Activated CD4-positive, alpha-beta T cell treated with anti-CD3 and anti-CD28 coated beads, Interleukin-2, amount 10 ng/mL, durations not matched to agents 7 days and 5 days (primary cell): Measurements from ENCODE around the gene SDSL. TPM values are rescaled to one million over a fixed set of nuclear protein-coding genes. Genes with fewer than 3 reads are reported as not detected.

ENCODE experiments used
- CTCF ChIA-PET: fragments of 350-600 bp; sonication (Branson Sonifier 250); formaldehyde crosslinking; loops from one replicate; lab custom pipeline; 2021; ENCODE audit warnings: antibody characterized with exemption; lab: Charles Lee
- POLR2A ChIA-PET: fragments of 350-600 bp; sonication (Branson Sonifier 250); formaldehyde crosslinking; loops from one replicate; lab custom pipeline; 2021; ENCODE audit warnings: antibody characterized with exemption; lab: Charles Lee
- DNase-seq: peaks from one replicate; pipeline ENCODE4 v3.0.0-alpha.2; 2020
- H3K27ac Mint-ChIP-seq: one replicate; pipeline ENCODE4 v1.8.0; 2021; ENCODE audit warnings: mild to moderate bottlenecking, moderate library complexity, mixed read lengths
- H3K27me3 Mint-ChIP-seq: one replicate; pipeline ENCODE4 v1.8.0; 2021; ENCODE audit warnings: mixed read lengths
- H3K36me3 Mint-ChIP-seq: one replicate; pipeline ENCODE4 v1.8.0; 2021; ENCODE audit warnings: low read depth, mixed read lengths
- H3K4me1 Mint-ChIP-seq: one replicate; pipeline ENCODE4 v1.8.0; 2021; ENCODE audit warnings: mixed read lengths
- H3K4me3 Mint-ChIP-seq: one replicate; pipeline ENCODE4 v1.8.0; 2021; ENCODE audit warnings: mild to moderate bottlenecking, moderate library complexity, mixed read lengths
- H3K9me3 Mint-ChIP-seq: one replicate; pipeline ENCODE4 v1.8.0; 2021; ENCODE audit warnings: mixed read lengths
- total RNA-seq, 2 experiments: library from RNA; stranded (reverse); gene quantifications; one replicate each; pipeline ENCODE4 v1.2.3, GENCODE V29; 2021

SDSL gene
- total RNA-seq, 2 experiments from 2014 or later = 3.6 to 4.5 TPM

- POLR2A ChIA-PET = no interaction called here
- no peak overlapping the region for H3K27ac Mint-ChIP-seq
These were observed 22.7 kb upstream of the SDSL start for GRCh38 chr12:113399490-113399889.

GRCh38 chr12:113400362-113400761 lies 21.8 kb upstream of the SDSL start:
- Mint-ChIP-seq H3K36me3 (no peaks in the 10 kb centered on the region), H3K4me3 (no peak overlapping the region), H3K27ac (no peak overlapping the region), H3K27me3 (peaks cover 3% of the 10 kb centered on the region), H3K9me3 (no peaks in the 10 kb centered on the region), H3K4me1 (no peaks in the 10 kb centered on the region)
- DNase-seq = no peak
- ChIA-PET CTCF (no interaction called here), POLR2A (no interaction called here)

More at GRCh38 chr12:113399490-113399889, 22.7 kb upstream of the SDSL start:
- CTCF ChIA-PET = no interaction called here
- DNase-seq = no peak
- peaks cover 2% of the 10 kb centered on the region for H3K27me3 Mint-ChIP-seq
- no peaks in the 10 kb centered on the region for H3K9me3 Mint-ChIP-seq
- no peak overlapping the region for H3K4me3 Mint-ChIP-seq
- H3K4me1 Mint-ChIP-seq = no peaks in the 10 kb centered on the region
- no peaks in the 10 kb centered on the region for H3K36me3 Mint-ChIP-seq

GRCh38 chr12:113401066-113402000 lies 20.8 kb upstream of the SDSL start:
- no peak overlapping the region for H3K27ac Mint-ChIP-seq
- DNase-seq = no peak
- no peak overlapping the region for H3K4me3 Mint-ChIP-seq
- H3K9me3 Mint-ChIP-seq = no peaks in the 10 kb centered on the region
- CTCF ChIA-PET = interaction anchor here (0.6 to 1.4 kb wide), 2 partner anchors 13 to 150 kb away, joined by 3 to 4 read pairs; no protein-coding TSS in a partner anchor
- POLR2A ChIA-PET = no interaction called here
- no peaks in the 10 kb centered on the region for H3K4me1 Mint-ChIP-seq
- H3K36me3 Mint-ChIP-seq = no peaks in the 10 kb centered on the region
- H3K27me3 Mint-ChIP-seq = peaks cover 7% of the 10 kb centered on the region

GRCh38 chr12:113402586-113403260 lies 19.5 kb upstream of the SDSL start:
- peaks cover 10% of the 10 kb centered on the region for H3K27me3 Mint-ChIP-seq
- no peaks in the 10 kb centered on the region for H3K36me3 Mint-ChIP-seq
- ChIA-PET POLR2A (no interaction called here), CTCF (interaction anchor here (1.4 kb wide), 1 partner anchor 15 kb away, joined by 4 read pairs; no protein-coding TSS in a partner anchor)
- H3K4me1 Mint-ChIP-seq = no peaks in the 10 kb centered on the region
- no peak overlapping the region for H3K4me3 Mint-ChIP-seq
- H3K9me3 Mint-ChIP-seq = no peaks in the 10 kb centered on the region
- DNase-seq = no peak
- no peak overlapping the region for H3K27ac Mint-ChIP-seq

- CTCF ChIA-PET = interaction anchor here (1.1 kb wide), 1 partner anchor 22 kb away, joined by 4 read pairs; no protein-coding TSS in a partner anchor
- no peaks in the 10 kb centered on the region for H3K9me3 Mint-ChIP-seq
- no peak within 1 kb of the TSS for H3K4me3 Mint-ChIP-seq
- no peak for DNase-seq
- POLR2A ChIA-PET = no interaction called here
- H3K36me3 Mint-ChIP-seq = no peaks in the 10 kb centered on the region
- peaks cover 10% of the 10 kb centered on the region for H3K27me3 Mint-ChIP-seq
- H3K27ac Mint-ChIP-seq = no peak within 1 kb of the TSS
- H3K4me1 Mint-ChIP-seq = no peaks in the 10 kb centered on the region
These were observed 18.5 kb upstream of the SDSL start, which contains the start of gene SDS for GRCh38 chr12:113403435-113404415. Gene SDS, minus strand, starts transcription at chr12:113403887. Its CDS starts 4,179 bp downstream, at chr12:113399708.

- Mint-ChIP-seq H3K36me3 (no peaks in the 10 kb centered on the region), H3K4me1 (no peaks in the 10 kb centered on the region), H3K27me3 (peaks cover 15% of the 10 kb centered on the region), H3K9me3 (no peaks in the 10 kb centered on the region), H3K27ac (no peak overlapping the region), H3K4me3 (no peak overlapping the region)
- ChIA-PET POLR2A (no interaction called here), CTCF (no interaction called here)
- DNase-seq = no peak
These were observed 16.5 kb upstream of the SDSL start for GRCh38 chr12:113405694-113406093.

- POLR2A ChIA-PET = no interaction called here
- H3K27me3 Mint-ChIP-seq = peaks cover 24% of the 10 kb centered on the region
- no peak overlapping the region for H3K4me3 Mint-ChIP-seq
- H3K9me3 Mint-ChIP-seq = no peaks in the 10 kb centered on the region
- H3K4me1 Mint-ChIP-seq = no peaks in the 10 kb centered on the region
- H3K27ac Mint-ChIP-seq = no peak overlapping the region
- CTCF ChIA-PET = interaction anchor here (0.6 to 1.4 kb wide), 2 partner anchors 17 to 29 kb away, joined by 4 to 5 read pairs; no protein-coding TSS in a partner anchor
- no peaks in the 10 kb centered on the region for H3K36me3 Mint-ChIP-seq
- no peak for DNase-seq
These were observed 14.1 kb upstream of the SDSL start for GRCh38 chr12:113407931-113408600.

- no peak for DNase-seq
- POLR2A ChIA-PET = interaction anchor here (0.5 kb wide), 1 partner anchor 20 kb away, joined by 3 read pairs; no protein-coding TSS in a partner anchor
- no peaks in the 10 kb centered on the region for H3K4me1 Mint-ChIP-seq
- H3K4me3 Mint-ChIP-seq = no peak overlapping the region
- H3K36me3 Mint-ChIP-seq = no peaks in the 10 kb centered on the region
- H3K27ac Mint-ChIP-seq = no peak overlapping the region
- peaks cover 24% of the 10 kb centered on the region for H3K27me3 Mint-ChIP-seq
- CTCF ChIA-PET = no interaction called here
- H3K9me3 Mint-ChIP-seq = no peaks in the 10 kb centered on the region
These were observed 13.4 kb upstream of the SDSL start for GRCh38 chr12:113408756-113409298.

GRCh38 chr12:113409462-113410124 lies 12.6 kb upstream of the SDSL start:
- Mint-ChIP-seq H3K27ac (no peak overlapping the region), H3K9me3 (no peaks in the 10 kb centered on the region), H3K27me3 (peaks cover 21% of the 10 kb centered on the region), H3K4me1 (no peaks in the 10 kb centered on the region), H3K36me3 (no peaks in the 10 kb centered on the region), H3K4me3 (no peak overlapping the region)
- ChIA-PET CTCF (interaction anchor here (0.5 kb wide), 1 partner anchor 1459 kb away, joined by 3 read pairs; no protein-coding TSS in a partner anchor), POLR2A (interaction anchor here (0.5 to 0.6 kb wide), 2 partner anchors 11 to 19 kb away, joined by 3 to 8 read pairs; no protein-coding TSS in a partner anchor)
- no peak for DNase-seq

GRCh38 chr12:113413488-113413939 lies 8.7 kb upstream of the SDSL start:
- Mint-ChIP-seq H3K27ac (no peak overlapping the region), H3K9me3 (no peaks in the 10 kb centered on the region), H3K4me1 (no peaks in the 10 kb centered on the region), H3K4me3 (no peak overlapping the region), H3K36me3 (no peaks in the 10 kb centered on the region), H3K27me3 (peaks cover 17% of the 10 kb centered on the region)
- ChIA-PET CTCF (no interaction called here), POLR2A (no interaction called here)
- no peak for DNase-seq

GRCh38 chr12:113414519-113415038 lies 7.6 kb upstream of the SDSL start:
- peaks cover 19% of the 10 kb centered on the region for H3K27me3 Mint-ChIP-seq

More at GRCh38 chr12:113414519-113415038, 7.6 kb upstream of the SDSL start:
- no peak for DNase-seq
- Mint-ChIP-seq H3K27ac (no peak overlapping the region), H3K36me3 (no peaks in the 10 kb centered on the region), H3K9me3 (no peaks in the 10 kb centered on the region), H3K4me3 (no peak overlapping the region), H3K4me1 (no peaks in the 10 kb centered on the region)
- ChIA-PET POLR2A (no interaction called here), CTCF (interaction anchor here (1.3 kb wide), 1 partner anchor 11 kb away, joined by 3 read pairs; no protein-coding TSS in a partner anchor)
